HCT116 (cell line): ENCODE measurements around the gene EDN1. TPM values are rescaled to one million over a fixed set of nuclear protein-coding genes. Genes with fewer than 3 reads are reported as not detected.

Source experiments
- ATAC-seq: fragments of 200-7000 bp; cut with Tn5 transposase; 2 replicates; pipeline ENCODE4 v1.9.1; 2020; ENCODE audit warnings: mild to moderate bottlenecking, moderate library complexity
- BruUV-seq: library from RNA; stranded (reverse); fragments of 400-500 nt; replicated peaks from 2 replicates; lab custom pipeline; 2021; lab: Mats Ljungman, UMichigan
- CTCF ChIA-PET: fragments of 300-600 bp; sonication (Branson Sonifier 250); formaldehyde crosslinking; loops from one replicate; lab custom pipeline; 2021; ENCODE audit warnings: antibody characterized with exemption; lab: Charles Lee
- POLR2A ChIA-PET: fragments of 300-600, 350-600 bp; sonication (Branson Sonifier 250); formaldehyde crosslinking; loops from one replicate; lab custom pipeline; 2021; ENCODE audit warnings: antibody characterized with exemption; lab: Charles Lee
- RAD21 ChIA-PET, 2 experiments: fragments of 300-600 bp; sonication (Branson Sonifier 250); formaldehyde crosslinking; loops; one replicate each; lab custom pipeline; 2023; ENCODE audit warnings: low total read pairs in 2 of 2; ENCODE audit not compliant: uncharacterized antibody in 2 of 2, unreplicated experiment in 2 of 2, low non-redundant PET in 1 of 2; lab: Charles Lee
- DNase-seq: peaks from one replicate; pipeline ENCODE4 v3.0.0-alpha.2; 2010; ENCODE audit warnings: low read depth, low spot score
- H2AFZ ChIP-seq: fragments of 200-600 bp; shearing (Covaris generic), sonication (generic); 2 replicates; pipeline ENCODE4 v1.6.1; 2017; ENCODE audit warnings: low read depth, mixed run types, mixed read lengths, antibody characterized with exemption, low read length; ENCODE audit not compliant: poor library complexity, severe bottlenecking
- H3K27ac ChIP-seq: 2 replicates; pipeline ENCODE4 v1.5.1; 2012; ENCODE audit warnings: low read depth, low read length
- H3K27me3 ChIP-seq: fragments of 200-600 bp; sonication (generic); 2 replicates; pipeline ENCODE4 v1.6.1; 2016; ENCODE audit warnings: mixed run types, low read length, mixed read lengths; ENCODE audit not compliant: insufficient read depth
- H3K36me3 ChIP-seq, 2 experiments: fragments of 200-500 bp in 1 of 2; fragments of 200-600 bp in 1 of 2; sonication (Bioruptor generic) in 1 of 2; sonication (generic) in 1 of 2; 2 replicates each; pipeline versions ENCODE4 v1.5.1 to v1.6.1; 2014 to 2016; ENCODE audit warnings: low read length in 2 of 2, inconsistent platforms in 1 of 2, mixed read lengths in 1 of 2, mixed run types in 1 of 2; ENCODE audit not compliant: insufficient read depth in 2 of 2, control insufficient read depth in 1 of 2
- H3K4me1 ChIP-seq, 2 experiments: fragments of 200-600 bp in 1 of 2; sonication (generic) in 1 of 2; 2 replicates each; pipeline versions ENCODE4 v1.5.1 to v1.6.1; 2012 to 2017; ENCODE audit warnings: low read length in 2 of 2, inconsistent platforms in 1 of 2, mild to moderate bottlenecking in 1 of 2, mixed read lengths in 1 of 2, mixed run types in 1 of 2, moderate library complexity in 1 of 2; ENCODE audit not compliant: insufficient read depth in 2 of 2, control insufficient read depth in 1 of 2
- H3K4me2 ChIP-seq: fragments of 200-600 bp; sonication (generic); 2 replicates; pipeline ENCODE4 v1.6.1; 2017; ENCODE audit warnings: mixed run types, low read length, mixed read lengths
- H3K4me3 ChIP-seq, 2 experiments: fragments of 200-600 bp in 1 of 2; sonication (generic) in 1 of 2; replicated peaks in 1 of 2; 2 replicates each; pipeline ENCODE4 v1.5.1; 2011 to 2016; ENCODE audit warnings: low read length in 2 of 2, control low read depth in 1 of 2, low read depth in 1 of 2, mild to moderate bottlenecking in 1 of 2, mixed read lengths in 1 of 2, mixed run types in 1 of 2
- H3K79me2 ChIP-seq: fragments of 200-600 bp; sonication (generic); 2 replicates; pipeline ENCODE4 v1.6.1; 2017; ENCODE audit warnings: mild to moderate bottlenecking, mixed run types, low read length, moderate library complexity, mixed read lengths; ENCODE audit not compliant: insufficient read depth
- H3K9ac ChIP-seq: fragments of 200-600 bp; sonication (generic); 2 replicates; pipeline ENCODE4 v1.6.1; 2016; ENCODE audit warnings: low read length, mixed read lengths
- H3K9me2 ChIP-seq: fragments of 200-600 bp; sonication (generic), shearing (Covaris generic); 2 replicates; pipeline ENCODE4 v1.6.1; 2017; ENCODE audit warnings: mixed run types, mild to moderate bottlenecking, moderate library complexity; ENCODE audit not compliant: insufficient read depth
- H3K9me3 ChIP-seq, 2 experiments: fragments of 200-500 bp in 1 of 2; fragments of 200-600 bp in 1 of 2; sonication (Bioruptor generic) in 1 of 2; sonication (generic) in 1 of 2; 2 replicates each; pipeline ENCODE4 v1.6.1; 2014 to 2017; ENCODE audit warnings: low read length in 2 of 2, mixed read lengths in 2 of 2, inconsistent platforms in 1 of 2, low read depth in 1 of 2, mild to moderate bottlenecking in 1 of 2, mixed run types in 1 of 2, moderate library complexity in 1 of 2; ENCODE audit not compliant: control insufficient read depth in 1 of 2, insufficient read depth in 1 of 2
- H4K20me1 ChIP-seq: fragments of 200-600 bp; sonication (generic), shearing (Covaris generic); 2 replicates; pipeline ENCODE4 v1.6.1; 2017; ENCODE audit warnings: mixed run types, mild to moderate bottlenecking, moderate library complexity; ENCODE audit not compliant: insufficient read depth
- CEBPB ChIP-seq: IDR thresholded peaks from 2 replicates; pipeline ENCODE4 v1.6.1; 2012; ENCODE audit warnings: low read depth
- EGR1 ChIP-seq: IDR thresholded peaks from 2 replicates; pipeline ENCODE4 v1.6.1; 2012; ENCODE audit warnings: low read depth
- ELF1 ChIP-seq: IDR thresholded peaks from 2 replicates; pipeline ENCODE4 v1.6.1; 2012; ENCODE audit warnings: low read depth, borderline replicate concordance
- EZH2 ChIP-seq: fragments of 200-600 bp; sonication (generic); IDR thresholded peaks from 2 replicates; pipeline ENCODE4 v1.6.1; 2017; ENCODE audit warnings: antibody characterized with exemption, mixed run types
- EZH2phosphoT487 ChIP-seq: fragments of 200-600 bp; IDR thresholded peaks from 2 replicates; pipeline ENCODE4 v1.6.1; 2018; ENCODE audit warnings: antibody characterized with exemption, borderline replicate concordance
- FOSL1 ChIP-seq: IDR thresholded peaks from 2 replicates; pipeline ENCODE4 v1.6.1; 2012; ENCODE audit warnings: low read depth
- JUND ChIP-seq: IDR thresholded peaks from 2 replicates; pipeline ENCODE4 v1.6.1; 2012
- POLR2AphosphoS5 ChIP-seq: IDR thresholded peaks from 2 replicates; pipeline ENCODE4 v1.6.1; 2011; ENCODE audit warnings: mild to moderate bottlenecking, low read depth, low read length, moderate library complexity
- RAD21 ChIP-seq: IDR thresholded peaks from 2 replicates; pipeline ENCODE4 v1.6.1; 2012; ENCODE audit warnings: low read depth, mild to moderate bottlenecking
- SIN3A ChIP-seq: IDR thresholded peaks from 2 replicates; pipeline ENCODE4 v1.6.1; 2012; ENCODE audit warnings: low read depth
- SRF ChIP-seq: IDR thresholded peaks from 2 replicates; pipeline ENCODE4 v1.6.1; 2012; ENCODE audit warnings: low read depth
- TCF7L2 ChIP-seq: IDR thresholded peaks from 2 replicates; pipeline ENCODE4 v1.7.0; 2011; ENCODE audit warnings: borderline replicate concordance, inconsistent platforms; ENCODE audit not compliant: insufficient read depth, insufficient read length; ENCODE audit errors: extremely low read depth
- YY1 ChIP-seq: IDR thresholded peaks from 2 replicates; pipeline ENCODE4 v1.6.1; 2011; ENCODE audit warnings: low read length, low read depth, moderate library complexity, mild to moderate bottlenecking; ENCODE audit not compliant: insufficient replicate concordance; ENCODE audit errors: extremely low read depth
- ZFX ChIP-seq: fragments of 450-650 bp; IDR thresholded peaks from 2 replicates; pipeline ENCODE4 v1.6.1; 2017
- ZNF274 ChIP-seq: fragments of 200-500 bp; sonication (Bioruptor generic); IDR thresholded peaks from 2 replicates; pipeline ENCODE4 v1.6.1; 2014; ENCODE audit warnings: mild to moderate bottlenecking, low read depth, low read length, inconsistent platforms
- intact Hi-C: fragments of 100-400 bp; cut with micrococcal nuclease; formaldehyde crosslinking; loops from 2 replicates; pipeline ENCODE4 v1.10.0; 2022
- total RNA-seq: library from RNA; stranded (reverse); gene quantifications from one replicate; pipeline ENCODE4 v1.2.1, GENCODE V29; 2021; ENCODE audit not compliant: unreplicated experiment
- TF ChIP-seq, protein P1 (sequence below), 3 experiments: fragments of 200-600 bp in 1 of 3; sonication (generic) in 1 of 3; IDR thresholded peaks in 2 of 3; conservative IDR thresholded peaks in 1 of 3; 2 replicates each; pipeline ENCODE4 v1.5.1; 2012 to 2017; ENCODE audit warnings: low read depth in 2 of 3, low read length in 2 of 3, antibody characterized with exemption in 1 of 3, borderline replicate concordance in 1 of 3, control low read depth in 1 of 3, mild to moderate bottlenecking in 1 of 3, mixed read lengths in 1 of 3, mixed run types in 1 of 3, moderate library complexity in 1 of 3; ENCODE audit not compliant: insufficient read depth in 1 of 3
- TF ChIP-seq, protein P2 (sequence below): IDR thresholded peaks from 2 replicates; pipeline ENCODE4 v1.6.1; 2011; ENCODE audit warnings: mild to moderate bottlenecking, low read length, moderate library complexity; ENCODE audit not compliant: insufficient replicate concordance; ENCODE audit errors: extremely low read depth
- TF ChIP-seq, protein P3 (sequence below): IDR thresholded peaks from 2 replicates; pipeline ENCODE4 v1.6.1; 2012
- TF ChIP-seq, protein P4 (sequence below): IDR thresholded peaks from 2 replicates; pipeline ENCODE4 v1.6.1; 2012; ENCODE audit warnings: low read depth

The EDN1 gene
- total RNA-seq, 1 experiment from 2014 or later: 0.22 TPM

DNA sequence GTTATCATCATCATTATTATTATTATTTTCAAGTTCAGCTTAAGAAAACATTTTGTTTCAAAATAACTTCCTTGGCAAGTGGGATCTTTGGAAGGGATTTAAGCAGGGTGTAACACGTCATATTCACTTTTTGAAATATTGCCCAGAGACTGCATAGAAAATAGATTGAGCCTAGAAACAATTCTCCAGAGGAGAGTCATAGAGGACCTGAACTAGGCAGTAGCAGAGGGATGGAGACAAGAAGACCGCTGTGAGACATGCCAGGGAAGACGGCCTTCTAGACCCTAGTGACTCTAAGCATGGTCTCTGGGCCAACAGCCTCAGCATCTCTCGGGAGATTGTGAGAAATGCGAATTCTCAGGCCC, 55.5 kb downstream of the EDN1 start:
- Histone ChIP-seq H4K20me1 (no peaks in the 10 kb centered on the region), H3K9ac (no peak overlapping the region), H3K36me3 (no peaks in the 10 kb centered on the region), H3K79me2 (no peaks in the 10 kb centered on the region), H3K4me1 (peaks cover 8 to 34% of the 10 kb centered on the region in 2 experiments; a peak in 3 of 4 replicates), H3K27me3 (no peaks in the 10 kb centered on the region), H3K4me3 (no peak overlapping the region), H3K4me2 (no peak overlapping the region), H3K27ac (no peak overlapping the region), H2AFZ (no peak overlapping the region), H3K9me2 (no peaks in the 10 kb centered on the region), H3K9me3 (no peaks in the 10 kb centered on the region)
- DNase-seq (no peak), ATAC-seq (no peak)
- ChIA-PET POLR2A (no interaction called here), CTCF (no interaction called here), RAD21 (no interaction called here)
- intact Hi-C loops: no loop called here
- no TSS peak for BruUV-seq
- TF ChIP-seq YY1 (no peak), FOSL1 (no peak), SRF (no peak), EGR1 (no peak), JUND (no peak), ZNF274 (no peak), POLR2AphosphoS5 (no peak), TCF7L2 (no peak), ELF1 (no peak), SIN3A (no peak), CEBPB (no peak), RAD21 (no peak), ZFX (no peak), EZH2 (no peak), EZH2phosphoT487 (no peak)
- TF ChIP-seq, protein P1, sequence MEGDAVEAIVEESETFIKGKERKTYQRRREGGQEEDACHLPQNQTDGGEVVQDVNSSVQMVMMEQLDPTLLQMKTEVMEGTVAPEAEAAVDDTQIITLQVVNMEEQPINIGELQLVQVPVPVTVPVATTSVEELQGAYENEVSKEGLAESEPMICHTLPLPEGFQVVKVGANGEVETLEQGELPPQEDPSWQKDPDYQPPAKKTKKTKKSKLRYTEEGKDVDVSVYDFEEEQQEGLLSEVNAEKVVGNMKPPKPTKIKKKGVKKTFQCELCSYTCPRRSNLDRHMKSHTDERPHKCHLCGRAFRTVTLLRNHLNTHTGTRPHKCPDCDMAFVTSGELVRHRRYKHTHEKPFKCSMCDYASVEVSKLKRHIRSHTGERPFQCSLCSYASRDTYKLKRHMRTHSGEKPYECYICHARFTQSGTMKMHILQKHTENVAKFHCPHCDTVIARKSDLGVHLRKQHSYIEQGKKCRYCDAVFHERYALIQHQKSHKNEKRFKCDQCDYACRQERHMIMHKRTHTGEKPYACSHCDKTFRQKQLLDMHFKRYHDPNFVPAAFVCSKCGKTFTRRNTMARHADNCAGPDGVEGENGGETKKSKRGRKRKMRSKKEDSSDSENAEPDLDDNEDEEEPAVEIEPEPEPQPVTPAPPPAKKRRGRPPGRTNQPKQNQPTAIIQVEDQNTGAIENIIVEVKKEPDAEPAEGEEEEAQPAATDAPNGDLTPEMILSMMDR (IDR thresholded peaks at IDR 0.05 in 2 of 3, conservative IDR thresholded peaks at IDR 0.05 in 1 of 3; ENCODE audit: borderline replicate concordance in 1 of 3, insufficient read depth in 1 of 3, low read depth in 2 of 3, low read length in 2 of 3): no peak
- TF ChIP-seq, protein P2, sequence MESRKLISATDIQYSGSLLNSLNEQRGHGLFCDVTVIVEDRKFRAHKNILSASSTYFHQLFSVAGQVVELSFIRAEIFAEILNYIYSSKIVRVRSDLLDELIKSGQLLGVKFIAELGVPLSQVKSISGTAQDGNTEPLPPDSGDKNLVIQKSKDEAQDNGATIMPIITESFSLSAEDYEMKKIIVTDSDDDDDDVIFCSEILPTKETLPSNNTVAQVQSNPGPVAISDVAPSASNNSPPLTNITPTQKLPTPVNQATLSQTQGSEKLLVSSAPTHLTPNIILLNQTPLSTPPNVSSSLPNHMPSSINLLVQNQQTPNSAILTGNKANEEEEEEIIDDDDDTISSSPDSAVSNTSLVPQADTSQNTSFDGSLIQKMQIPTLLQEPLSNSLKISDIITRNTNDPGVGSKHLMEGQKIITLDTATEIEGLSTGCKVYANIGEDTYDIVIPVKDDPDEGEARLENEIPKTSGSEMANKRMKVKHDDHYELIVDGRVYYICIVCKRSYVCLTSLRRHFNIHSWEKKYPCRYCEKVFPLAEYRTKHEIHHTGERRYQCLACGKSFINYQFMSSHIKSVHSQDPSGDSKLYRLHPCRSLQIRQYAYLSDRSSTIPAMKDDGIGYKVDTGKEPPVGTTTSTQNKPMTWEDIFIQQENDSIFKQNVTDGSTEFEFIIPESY: no peak
- TF ChIP-seq, protein P3, sequence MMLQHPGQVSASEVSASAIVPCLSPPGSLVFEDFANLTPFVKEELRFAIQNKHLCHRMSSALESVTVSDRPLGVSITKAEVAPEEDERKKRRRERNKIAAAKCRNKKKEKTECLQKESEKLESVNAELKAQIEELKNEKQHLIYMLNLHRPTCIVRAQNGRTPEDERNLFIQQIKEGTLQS: no peak
- TF ChIP-seq, protein P4, sequence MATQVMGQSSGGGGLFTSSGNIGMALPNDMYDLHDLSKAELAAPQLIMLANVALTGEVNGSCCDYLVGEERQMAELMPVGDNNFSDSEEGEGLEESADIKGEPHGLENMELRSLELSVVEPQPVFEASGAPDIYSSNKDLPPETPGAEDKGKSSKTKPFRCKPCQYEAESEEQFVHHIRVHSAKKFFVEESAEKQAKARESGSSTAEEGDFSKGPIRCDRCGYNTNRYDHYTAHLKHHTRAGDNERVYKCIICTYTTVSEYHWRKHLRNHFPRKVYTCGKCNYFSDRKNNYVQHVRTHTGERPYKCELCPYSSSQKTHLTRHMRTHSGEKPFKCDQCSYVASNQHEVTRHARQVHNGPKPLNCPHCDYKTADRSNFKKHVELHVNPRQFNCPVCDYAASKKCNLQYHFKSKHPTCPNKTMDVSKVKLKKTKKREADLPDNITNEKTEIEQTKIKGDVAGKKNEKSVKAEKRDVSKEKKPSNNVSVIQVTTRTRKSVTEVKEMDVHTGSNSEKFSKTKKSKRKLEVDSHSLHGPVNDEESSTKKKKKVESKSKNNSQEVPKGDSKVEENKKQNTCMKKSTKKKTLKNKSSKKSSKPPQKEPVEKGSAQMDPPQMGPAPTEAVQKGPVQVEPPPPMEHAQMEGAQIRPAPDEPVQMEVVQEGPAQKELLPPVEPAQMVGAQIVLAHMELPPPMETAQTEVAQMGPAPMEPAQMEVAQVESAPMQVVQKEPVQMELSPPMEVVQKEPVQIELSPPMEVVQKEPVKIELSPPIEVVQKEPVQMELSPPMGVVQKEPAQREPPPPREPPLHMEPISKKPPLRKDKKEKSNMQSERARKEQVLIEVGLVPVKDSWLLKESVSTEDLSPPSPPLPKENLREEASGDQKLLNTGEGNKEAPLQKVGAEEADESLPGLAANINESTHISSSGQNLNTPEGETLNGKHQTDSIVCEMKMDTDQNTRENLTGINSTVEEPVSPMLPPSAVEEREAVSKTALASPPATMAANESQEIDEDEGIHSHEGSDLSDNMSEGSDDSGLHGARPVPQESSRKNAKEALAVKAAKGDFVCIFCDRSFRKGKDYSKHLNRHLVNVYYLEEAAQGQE: no peak
